IMR-90 (cell line): ENCODE measurements around the gene PDLIM5. TPM values are rescaled to one million over a fixed set of nuclear protein-coding genes. Genes with fewer than 3 reads are reported as not detected.

Source experiments
- ATAC-seq: fragments of 200-7000 bp; cut with Tn5 transposase; 2 replicates; pipeline ENCODE4 v1.9.1; 2020; ENCODE audit warnings: low read depth, mild to moderate bottlenecking, moderate library complexity
- BruUV-seq: library from RNA; stranded (reverse); fragments of 400-500 nt; replicated peaks from 2 replicates; lab custom pipeline; 2021; lab: Mats Ljungman, UMichigan
- CTCF ChIA-PET: fragments of 300-600 bp; formaldehyde crosslinking; extraction: SDS; loops from one replicate; lab custom pipeline; 2021; ENCODE audit warnings: antibody characterized with exemption; lab: Yijun Ruan, JAX
- POLR2A ChIA-PET: fragments of 300-600 bp; sonication (Branson Sonifier 250); formaldehyde crosslinking; loops from one replicate; lab custom pipeline; 2022; ENCODE audit warnings: antibody characterized with exemption; ENCODE audit not compliant: unreplicated experiment; lab: Charles Lee
- DNase-seq: peaks from one replicate; pipeline ENCODE4 v3.0.0; 2013
- H2AFZ ChIP-seq: replicated peaks from 2 replicates; pipeline ENCODE3; 2013; ENCODE audit warnings: low read length, mild to moderate bottlenecking; ENCODE audit not compliant: poor library complexity
- H2AK5ac ChIP-seq: 2 replicates; pipeline ENCODE4 v1.6.1; 2013; ENCODE audit warnings: low read depth, low read length, inconsistent platforms
- H2AK9ac ChIP-seq: replicated peaks from 2 replicates; pipeline ENCODE3; 2013; ENCODE audit warnings: mild to moderate bottlenecking, low read depth, low read length, moderate library complexity; ENCODE audit not compliant: poor library complexity
- H2BK120ac ChIP-seq: 2 replicates; pipeline ENCODE4 v1.6.1; 2013; ENCODE audit warnings: low read depth, low read length, inconsistent platforms
- H2BK15ac ChIP-seq: 3 replicates; pipeline ENCODE4 v1.6.1; 2013; ENCODE audit warnings: low read depth, low read length, inconsistent platforms
- H2BK20ac ChIP-seq: 2 replicates; pipeline ENCODE4 v1.6.1; 2013; ENCODE audit warnings: low read depth, mild to moderate bottlenecking, inconsistent platforms, low read length, moderate library complexity
- H2BK5ac ChIP-seq: 2 replicates; pipeline ENCODE4 v1.6.1; 2013; ENCODE audit warnings: mild to moderate bottlenecking, low read depth, low read length, inconsistent platforms; ENCODE audit not compliant: poor library complexity, severe bottlenecking
- H3K14ac ChIP-seq: replicated peaks from 2 replicates; pipeline ENCODE4 v1.6.1; 2013; ENCODE audit warnings: low read depth, low read length, inconsistent platforms
- H3K18ac ChIP-seq: 2 replicates; pipeline ENCODE4 v1.6.1; 2013; ENCODE audit warnings: low read depth, low read length, control low read depth
- H3K23ac ChIP-seq: 2 replicates; pipeline ENCODE4 v1.6.1; 2013; ENCODE audit warnings: low read depth, low read length, inconsistent platforms
- H3K27ac ChIP-seq: 2 replicates; pipeline ENCODE4 v1.5.1; 2013; ENCODE audit warnings: mild to moderate bottlenecking, control low read depth, low read length; ENCODE audit not compliant: insufficient read depth
- H3K27me3 ChIP-seq: 2 replicates; pipeline ENCODE4 v1.6.1; 2013; ENCODE audit warnings: low read length; ENCODE audit not compliant: control insufficient read depth, insufficient read depth
- H3K36me3 ChIP-seq: 2 replicates; pipeline ENCODE4 v1.6.1; 2013; ENCODE audit warnings: low read length, mixed read lengths; ENCODE audit not compliant: control insufficient read depth, insufficient read depth
- H3K4ac ChIP-seq: 2 replicates; pipeline ENCODE4 v1.6.1; 2013; ENCODE audit warnings: low read depth, low read length, inconsistent platforms
- H3K4me1 ChIP-seq: 2 replicates; pipeline ENCODE4 v1.6.1; 2013; ENCODE audit warnings: low read length, mixed read lengths; ENCODE audit not compliant: control insufficient read depth, insufficient read depth
- H3K4me2 ChIP-seq: 2 replicates; pipeline ENCODE4 v1.6.1; 2013; ENCODE audit warnings: low read depth, mild to moderate bottlenecking, control low read depth, low read length, moderate library complexity
- H3K4me3 ChIP-seq: 2 replicates; pipeline ENCODE4 v1.5.1; 2013; ENCODE audit warnings: low read depth, mild to moderate bottlenecking, control low read depth, low read length, moderate library complexity; ENCODE audit not compliant: insufficient read depth
- H3K56ac ChIP-seq: 2 replicates; pipeline ENCODE4 v1.6.1; 2013; ENCODE audit warnings: low read length, inconsistent platforms; ENCODE audit not compliant: insufficient read depth; ENCODE audit errors: extremely low read depth
- H3K79me1 ChIP-seq, 2 experiments: 2 replicates each; pipeline ENCODE4 v1.6.1; 2013; ENCODE audit warnings: low read length in 2 of 2, inconsistent platforms in 1 of 2, low read depth in 1 of 2
- H3K9ac ChIP-seq: 2 replicates; pipeline ENCODE4 v1.6.1; 2013; ENCODE audit warnings: low read depth, low read length, control low read depth
- H3K9me1 ChIP-seq: 2 replicates; pipeline ENCODE4 v1.6.1; 2013; ENCODE audit warnings: low read length, inconsistent platforms; ENCODE audit not compliant: insufficient read depth
- H3K9me3 ChIP-seq: 2 replicates; pipeline ENCODE4 v1.6.1; 2013; ENCODE audit warnings: low read length; ENCODE audit not compliant: control insufficient read depth, insufficient read depth
- H4K20me1 ChIP-seq: 2 replicates; pipeline ENCODE4 v1.6.1; 2013; ENCODE audit warnings: low read length, inconsistent platforms; ENCODE audit not compliant: insufficient read depth
- H4K5ac ChIP-seq: 2 replicates; pipeline ENCODE4 v1.6.1; 2013; ENCODE audit warnings: mild to moderate bottlenecking, low read depth, low read length, control low read depth
- H4K8ac ChIP-seq, 2 experiments: 2 replicates each; pipeline ENCODE4 v1.6.1; 2013; ENCODE audit warnings: low read depth in 2 of 2, low read length in 2 of 2, control low read depth in 1 of 2, inconsistent platforms in 1 of 2
- H4K91ac ChIP-seq: 2 replicates; pipeline ENCODE4 v1.6.1; 2013; ENCODE audit warnings: low read depth, low read length, inconsistent platforms; ENCODE audit not compliant: insufficient read depth
- CEBPB ChIP-seq: IDR thresholded peaks from 2 replicates; pipeline ENCODE4 v1.6.1; 2012; ENCODE audit warnings: low read depth, low read length, improper control_type of control experiment
- NFE2L2 ChIP-seq: fragments of 150-350 bp; IDR thresholded peaks from 2 replicates; pipeline ENCODE4 v1.6.1; 2016; ENCODE audit warnings: low read depth, mild to moderate bottlenecking, low read length
- dilution Hi-C: fragments of 300-500 bp; cut with HindIII; formaldehyde crosslinking; loops from one replicate; pipeline ENCODE4 v1.14.3; 2018; ENCODE audit warnings: low sequenced_read_pairs; ENCODE audit not compliant: unreplicated experiment
- in situ Hi-C: fragments of 300-500 bp; cut with MboI; formaldehyde crosslinking; loops from 3 replicates; pipeline ENCODE4 v1.14.3; 2019; ENCODE audit warnings: low sequenced_read_pairs, inconsistent platforms, mixed read lengths
- intact Hi-C: fragments of 100-400 bp; cut with micrococcal nuclease; formaldehyde crosslinking; loops from 2 replicates; pipeline ENCODE4 v1.10.0; 2022
- polyA plus RNA-seq, 3 experiments: library from polyadenylated mRNA; depleted of rRNA; stranded (reverse); fragments of >200 nt; gene quantifications; 2 replicates each; pipeline ENCODE4 v1.2.3, GENCODE V29; 2012; ENCODE audit warnings: low replicate concordance in 1 of 3
- total RNA-seq: library from RNA; depleted of rRNA; stranded (reverse); fragments of >200 nt; gene quantifications from 2 replicates; pipeline ENCODE4 v1.2.3, GENCODE V29; 2012
- TF ChIP-seq, protein P1 (sequence below): conservative IDR thresholded peaks from 2 replicates; pipeline ENCODE4 v1.5.1; 2012; ENCODE audit warnings: mild to moderate bottlenecking, low read depth, low read length, improper control_type of control experiment

The PDLIM5 gene
- total and polyA plus RNA-seq, 2 of the 4 experiments (the other 2 are of a cell fraction): 96.5 to 188 TPM

GRCh38 chr4:94409962-94410361, 41.8 kb upstream of the PDLIM5 start:
- H4K5ac ChIP-seq: no peak overlapping the region
- ChIA-PET CTCF (no interaction called here), POLR2A (no interaction called here)
- dilution Hi-C loops: no loop called here
- H3K36me3 ChIP-seq: no peaks in the 10 kb centered on the region
- no peak overlapping the region for H3K14ac ChIP-seq
- H2AFZ ChIP-seq: no peak overlapping the region
- no peak overlapping the region for H3K4me2 ChIP-seq
- no peak overlapping the region for H3K4ac ChIP-seq
- H2AK5ac ChIP-seq: no peak overlapping the region
- no peaks in the 10 kb centered on the region for H4K20me1 ChIP-seq
- no peak overlapping the region for H2BK20ac ChIP-seq
- no peak overlapping the region for H2BK15ac ChIP-seq
- H3K27ac ChIP-seq: no peak overlapping the region
- H2BK120ac ChIP-seq: no peak overlapping the region
- no peak overlapping the region for H3K18ac ChIP-seq
- no peaks in the 10 kb centered on the region for H3K27me3 ChIP-seq
- H2BK5ac ChIP-seq: no peak overlapping the region
- intact Hi-C loops: loop anchor here (5.0 to 10.0 kb wide), 2 partner anchors 167 to 685 kb away; no protein-coding TSS in a partner anchor
- H3K79me1 ChIP-seq: no peaks in the 10 kb centered on the region
- no peak overlapping the region for H4K91ac ChIP-seq
- H4K8ac ChIP-seq: no peak overlapping the region
- H3K4me1 ChIP-seq: peaks cover 5% of the 10 kb centered on the region; the same call in 1 of the 2 replicates
- no peaks in the 10 kb centered on the region; the same call in 1 of the 2 replicates for H3K9me1 ChIP-seq
- no peak overlapping the region for H3K56ac ChIP-seq
- no peak overlapping the region for H3K23ac ChIP-seq
- TF ChIP-seq NFE2L2 (no peak), CEBPB (no peak)
- TF ChIP-seq, protein P1, sequence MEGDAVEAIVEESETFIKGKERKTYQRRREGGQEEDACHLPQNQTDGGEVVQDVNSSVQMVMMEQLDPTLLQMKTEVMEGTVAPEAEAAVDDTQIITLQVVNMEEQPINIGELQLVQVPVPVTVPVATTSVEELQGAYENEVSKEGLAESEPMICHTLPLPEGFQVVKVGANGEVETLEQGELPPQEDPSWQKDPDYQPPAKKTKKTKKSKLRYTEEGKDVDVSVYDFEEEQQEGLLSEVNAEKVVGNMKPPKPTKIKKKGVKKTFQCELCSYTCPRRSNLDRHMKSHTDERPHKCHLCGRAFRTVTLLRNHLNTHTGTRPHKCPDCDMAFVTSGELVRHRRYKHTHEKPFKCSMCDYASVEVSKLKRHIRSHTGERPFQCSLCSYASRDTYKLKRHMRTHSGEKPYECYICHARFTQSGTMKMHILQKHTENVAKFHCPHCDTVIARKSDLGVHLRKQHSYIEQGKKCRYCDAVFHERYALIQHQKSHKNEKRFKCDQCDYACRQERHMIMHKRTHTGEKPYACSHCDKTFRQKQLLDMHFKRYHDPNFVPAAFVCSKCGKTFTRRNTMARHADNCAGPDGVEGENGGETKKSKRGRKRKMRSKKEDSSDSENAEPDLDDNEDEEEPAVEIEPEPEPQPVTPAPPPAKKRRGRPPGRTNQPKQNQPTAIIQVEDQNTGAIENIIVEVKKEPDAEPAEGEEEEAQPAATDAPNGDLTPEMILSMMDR: no peak
- in situ Hi-C loops: loop anchor here (5.0 to 25.0 kb wide), 2 partner anchors 192 to 702 kb away; no protein-coding TSS in a partner anchor
- no peak for DNase-seq
- H3K9ac ChIP-seq: no peak overlapping the region
- BruUV-seq: no TSS peak
- no peak overlapping the region for H2AK9ac ChIP-seq
- no peak overlapping the region for H3K4me3 ChIP-seq
- no peaks in the 10 kb centered on the region for H3K9me3 ChIP-seq
- no peak for ATAC-seq
